GM12892 (cell line): ENCODE results near the gene PAK3.

Experiments
- POLR2A ChIP-seq: IDR thresholded peaks from 2 replicates; pipeline ENCODE4 v1.6.1; 2011; ENCODE audit warnings: low read depth, low read length, control low read depth
- POLR2AphosphoS5 ChIP-seq: IDR thresholded peaks from 2 replicates; pipeline ENCODE4 v1.6.1; 2011; ENCODE audit warnings: low read depth, low read length, control low read depth
- TAF1 ChIP-seq: IDR thresholded peaks from 2 replicates; pipeline ENCODE4 v1.6.1; 2011; ENCODE audit warnings: low read depth, mild to moderate bottlenecking, control low read depth, low read length, borderline replicate concordance

- no peak for TF ChIP-seq POLR2AphosphoS5
- no peak for TF ChIP-seq POLR2A
- no peak for TF ChIP-seq TAF1
Observed at GRCh38 chrX:111207851-111208250, 111.9 kb downstream of the PAK3 start.
